ENCODE measurements around the gene ATG101. TPM values are rescaled to one million over a fixed set of nuclear protein-coding genes. Genes with fewer than 3 reads are reported as not detected.

Gene ATG101
- total RNA-seq, 1 experiment from 2014 or later, result 64.9 TPM

- CTCF ChIA-PET, result no interaction called here
- Histone ChIP-seq H3K4me3 (ENCODE audit: low read depth in 2 of 2, low read length in 2 of 2) (no peak overlapping the region), H3K9me3 (ENCODE audit: control insufficient read depth, insufficient read depth, low read depth, low read length) (no peaks in the 10 kb centered on the region), H3K4me1 (ENCODE audit: control insufficient read depth, insufficient read depth, low read length) (peaks cover 4% of the 10 kb centered on the region), H3K36me3 (ENCODE audit: control insufficient read depth, insufficient read depth, low read length) (no peaks in the 10 kb centered on the region), H3K27ac (ENCODE audit: low read length) (no peak overlapping the region), H3K27me3 (ENCODE audit: control insufficient read depth, insufficient read depth, low read length) (no peaks in the 10 kb centered on the region)
- in situ Hi-C loops (cut with HindIII; ENCODE audit: low pct_unique_long_range_greater_than_20kb, low sequenced_read_pairs), result no loop called here
- DNase-seq (ENCODE audit: low read depth, low spot score), result no peak
- ATAC-seq, result no peak
- POLR2A ChIA-PET, result no interaction called here
- BruUV-seq (replicated peaks), result no TSS peak
- TF ChIP-seq CTCF (IDR thresholded peaks at IDR 0.05) (no peak), REST (IDR thresholded peaks at IDR 0.05; ENCODE audit: insufficient read depth in 1 of 2, low read depth in 2 of 2, low read length in 1 of 2) (no peak), SIN3A (IDR thresholded peaks at IDR 0.05; ENCODE audit: borderline replicate concordance, insufficient read depth, low read depth, low read length) (no peak), POLR2AphosphoS5 (IDR thresholded peaks at IDR 0.05; ENCODE audit: low read depth, low read length) (no peak), TCF7L2 (IDR thresholded peaks at IDR 0.05; ENCODE audit: low read depth, low read length) (no peak)
- intact Hi-C loops (cut with micrococcal nuclease; ENCODE audit: unreplicated experiment), result no loop called here
These were observed 20.5 kb upstream of the ATG101 start for GRCh38 chr12:52049286-52049685.

GRCh38 chr12:52049688-52050087, 20.1 kb upstream of the ATG101 start:
- in situ Hi-C loops (cut with HindIII; ENCODE audit: low pct_unique_long_range_greater_than_20kb, low sequenced_read_pairs) (no loop called here), intact Hi-C loops (cut with micrococcal nuclease; ENCODE audit: unreplicated experiment) (no loop called here)
- no TSS peak for BruUV-seq (replicated peaks)
- ATAC-seq (no peak), DNase-seq (ENCODE audit: low read depth, low spot score) (no peak)
- TF ChIP-seq CTCF (IDR thresholded peaks at IDR 0.05) (no peak), SIN3A (IDR thresholded peaks at IDR 0.05; ENCODE audit: borderline replicate concordance, insufficient read depth, low read depth, low read length) (no peak), POLR2AphosphoS5 (IDR thresholded peaks at IDR 0.05; ENCODE audit: low read depth, low read length) (no peak), TCF7L2 (IDR thresholded peaks at IDR 0.05; ENCODE audit: low read depth, low read length) (no peak), REST (IDR thresholded peaks at IDR 0.05; ENCODE audit: insufficient read depth in 1 of 2, low read depth in 2 of 2, low read length in 1 of 2) (no peak)
- Histone ChIP-seq H3K36me3 (ENCODE audit: control insufficient read depth, insufficient read depth, low read length) (no peaks in the 10 kb centered on the region), H3K4me3 (ENCODE audit: low read depth in 2 of 2, low read length in 2 of 2) (no peak overlapping the region), H3K9me3 (ENCODE audit: control insufficient read depth, insufficient read depth, low read depth, low read length) (no peaks in the 10 kb centered on the region), H3K4me1 (ENCODE audit: control insufficient read depth, insufficient read depth, low read length) (peaks cover 4% of the 10 kb centered on the region), H3K27me3 (ENCODE audit: control insufficient read depth, insufficient read depth, low read length) (no peaks in the 10 kb centered on the region), H3K27ac (ENCODE audit: low read length) (no peak overlapping the region)
- ChIA-PET CTCF (no interaction called here), POLR2A (no interaction called here)
